Fibroblast of lung (primary cell): ENCODE measurements around the gene COBL. TPM values are rescaled to one million over a fixed set of nuclear protein-coding genes. Genes with fewer than 3 reads are reported as not detected.

Experiments used
- DNase-seq, 2 donors: peaks; one replicate each; pipeline versions ENCODE4 v3.0.0 to v3.0.0-alpha.2; 2010; ENCODE audit warnings: low read depth in 2 of 2
- H2AFZ ChIP-seq: 2 replicates; pipeline ENCODE4 v1.5.1; 2012; ENCODE audit warnings: low read length, control low read depth, inconsistent platforms
- H3K27ac ChIP-seq: 2 replicates; pipeline ENCODE4 v1.5.1; 2011; ENCODE audit warnings: low read length, control low read depth; ENCODE audit not compliant: insufficient read depth
- H3K27me3 ChIP-seq: 2 replicates; pipeline ENCODE4 v1.5.1; 2011; ENCODE audit warnings: mild to moderate bottlenecking, low read length; ENCODE audit not compliant: control insufficient read depth, insufficient read depth
- H3K36me3 ChIP-seq: 2 replicates; pipeline ENCODE4 v1.5.1; 2011; ENCODE audit warnings: low read length; ENCODE audit not compliant: control insufficient read depth, insufficient read depth
- H3K4me1 ChIP-seq: 2 replicates; pipeline ENCODE4 v1.5.1; 2011; ENCODE audit warnings: low read length; ENCODE audit not compliant: control insufficient read depth, insufficient read depth; ENCODE audit errors: extremely low read depth
- H3K4me2 ChIP-seq: 2 replicates; pipeline ENCODE4 v1.5.1; 2011; ENCODE audit warnings: low read length, control low read depth; ENCODE audit not compliant: insufficient read depth; ENCODE audit errors: extremely low read depth
- H3K4me3 ChIP-seq, 4 experiments: fragments of 200-600 bp in 1 of 4; sonication (generic) in 1 of 4; replicated peaks in 1 of 4; 2 replicates each; pipeline ENCODE4 v1.5.1; 2011 to 2016; ENCODE audit warnings: low read length in 4 of 4, low read depth in 3 of 4, mild to moderate bottlenecking in 3 of 4, control low read depth in 2 of 4, inconsistent platforms in 1 of 4, mixed read lengths in 1 of 4; ENCODE audit not compliant: insufficient read depth in 1 of 4; ENCODE audit errors: control extremely low read depth in 1 of 4
- H3K79me2 ChIP-seq: 2 replicates; pipeline ENCODE4 v1.5.1; 2012; ENCODE audit warnings: mild to moderate bottlenecking, low read length, inconsistent platforms; ENCODE audit not compliant: control insufficient read depth, insufficient read depth
- H3K9ac ChIP-seq: 2 replicates; pipeline ENCODE4 v1.5.1; 2011; ENCODE audit warnings: mild to moderate bottlenecking, low read length, control low read depth; ENCODE audit not compliant: insufficient read depth
- H3K9me3 ChIP-seq: 2 replicates; pipeline ENCODE4 v1.5.1; 2012; ENCODE audit warnings: low read depth, low read length; ENCODE audit not compliant: control insufficient read depth, insufficient read depth
- H4K20me1 ChIP-seq: 2 replicates; pipeline ENCODE4 v1.5.1; 2011; ENCODE audit warnings: low read length; ENCODE audit not compliant: control insufficient read depth, insufficient read depth; ENCODE audit errors: extremely low read depth
- EZH2 ChIP-seq: IDR thresholded peaks from 2 replicates; pipeline ENCODE4 v1.5.1; 2012; ENCODE audit warnings: low read length, control low read depth, mild to moderate bottlenecking; ENCODE audit errors: missing control alignments
- polyA plus RNA-seq, 2 donors: library from polyadenylated mRNA; depleted of rRNA in 1 of 2; stranded (reverse) in 1 of 2; unstranded in 1 of 2; fragments of >200 nt; gene quantifications; 2 replicates each; pipeline ENCODE4 v1.2.1, GENCODE V29; 2011 to 2012; ENCODE audit warnings: missing spikeins in 1 of 2
- total RNA-seq: library from RNA; depleted of rRNA; stranded (reverse); fragments of >200 nt; gene quantifications from 2 replicates; pipeline ENCODE4 v1.2.1, GENCODE V29; 2014
- TF ChIP-seq, protein P1 (sequence below), 2 donors: IDR thresholded peaks in 1 of 2; conservative IDR thresholded peaks in 1 of 2; 1 replicate in 1 of 2; 2 replicates in 1 of 2; pipeline ENCODE4 v1.5.1; 2011 to 2012; ENCODE audit warnings: low read length in 2 of 2, control low read depth in 1 of 2, inconsistent platforms in 1 of 2, low read depth in 1 of 2, mild to moderate bottlenecking in 1 of 2

Gene COBL
- total and polyA plus RNA-seq, 2 donors (not counting 1 experiment from before 2014, with no cell fraction given) = 0.10 to 0.33 TPM

DNA sequence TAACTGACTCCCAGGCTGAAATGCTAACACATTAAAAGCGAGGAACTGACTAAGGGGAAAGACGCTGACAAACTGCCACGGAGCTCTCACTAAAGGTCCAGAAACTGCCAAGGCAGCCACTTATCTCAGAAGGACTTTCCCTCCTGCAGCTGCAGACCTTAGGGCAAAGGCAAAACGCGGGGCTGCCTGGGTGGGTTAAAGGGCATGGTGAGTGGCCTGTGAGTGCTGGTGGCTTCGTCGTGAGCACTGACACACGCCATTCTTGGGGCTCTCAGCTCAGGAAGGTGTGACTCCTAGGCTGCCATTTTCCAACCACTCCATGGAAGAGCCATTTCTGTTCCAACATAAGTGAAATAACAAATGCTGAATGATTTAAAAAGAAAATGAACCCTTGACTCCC, 232.5 kb downstream of the COBL start:
- no peaks in the 10 kb centered on the region for H3K36me3 ChIP-seq
- no peak overlapping the region for H3K4me2 ChIP-seq
- H3K27me3 ChIP-seq = peaks cover 2% of the 10 kb centered on the region
- H3K27ac ChIP-seq = no peak overlapping the region
- no peaks in the 10 kb centered on the region for H3K9me3 ChIP-seq
- no peak for TF ChIP-seq EZH2
- TF ChIP-seq, protein P1, sequence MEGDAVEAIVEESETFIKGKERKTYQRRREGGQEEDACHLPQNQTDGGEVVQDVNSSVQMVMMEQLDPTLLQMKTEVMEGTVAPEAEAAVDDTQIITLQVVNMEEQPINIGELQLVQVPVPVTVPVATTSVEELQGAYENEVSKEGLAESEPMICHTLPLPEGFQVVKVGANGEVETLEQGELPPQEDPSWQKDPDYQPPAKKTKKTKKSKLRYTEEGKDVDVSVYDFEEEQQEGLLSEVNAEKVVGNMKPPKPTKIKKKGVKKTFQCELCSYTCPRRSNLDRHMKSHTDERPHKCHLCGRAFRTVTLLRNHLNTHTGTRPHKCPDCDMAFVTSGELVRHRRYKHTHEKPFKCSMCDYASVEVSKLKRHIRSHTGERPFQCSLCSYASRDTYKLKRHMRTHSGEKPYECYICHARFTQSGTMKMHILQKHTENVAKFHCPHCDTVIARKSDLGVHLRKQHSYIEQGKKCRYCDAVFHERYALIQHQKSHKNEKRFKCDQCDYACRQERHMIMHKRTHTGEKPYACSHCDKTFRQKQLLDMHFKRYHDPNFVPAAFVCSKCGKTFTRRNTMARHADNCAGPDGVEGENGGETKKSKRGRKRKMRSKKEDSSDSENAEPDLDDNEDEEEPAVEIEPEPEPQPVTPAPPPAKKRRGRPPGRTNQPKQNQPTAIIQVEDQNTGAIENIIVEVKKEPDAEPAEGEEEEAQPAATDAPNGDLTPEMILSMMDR (conservative IDR thresholded peaks at IDR 0.05 in 1 of 2, IDR thresholded peaks at IDR 0.05 in 1 of 2; ENCODE audit: low read depth in 1 of 2, low read length in 2 of 2) = no peak
- no peaks in the 10 kb centered on the region for H4K20me1 ChIP-seq
- H3K79me2 ChIP-seq = no peaks in the 10 kb centered on the region
- no peaks in the 10 kb centered on the region for H3K4me1 ChIP-seq
- DNase-seq = no peak
- H2AFZ ChIP-seq = no peak overlapping the region
- no peak overlapping the region for H3K4me3 ChIP-seq
- no peak overlapping the region for H3K9ac ChIP-seq

DNA sequence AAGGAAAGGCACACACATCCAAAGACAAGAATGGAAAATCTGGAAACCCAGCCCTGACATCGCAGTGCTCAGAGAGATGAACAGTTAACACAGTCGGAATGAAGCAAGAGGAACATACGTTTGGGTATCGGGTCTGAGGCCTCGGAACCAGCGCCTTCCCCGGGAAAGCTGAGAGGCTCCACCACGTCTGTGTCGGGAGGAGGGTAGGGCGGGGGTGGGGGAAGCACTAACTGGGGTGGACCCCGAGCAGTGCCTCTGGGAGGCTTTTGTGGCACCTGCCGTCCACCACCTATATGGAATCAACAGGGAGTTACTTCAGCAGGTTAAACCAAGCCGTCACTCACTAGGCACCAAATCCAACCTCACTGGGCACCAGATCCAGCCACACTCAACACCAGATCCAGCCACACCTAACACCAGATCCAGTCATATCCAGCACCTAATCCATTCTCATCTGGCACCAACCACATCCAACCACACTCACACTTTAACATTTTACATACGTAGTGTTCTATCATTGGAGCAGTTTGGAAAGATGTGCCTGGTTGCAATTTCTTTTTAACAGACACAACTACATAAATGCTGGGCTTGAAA, 233.6 kb downstream of the COBL start:
- H3K4me2 ChIP-seq = no peak overlapping the region
- no peaks in the 10 kb centered on the region for H3K9me3 ChIP-seq
- H3K36me3 ChIP-seq = no peaks in the 10 kb centered on the region
- no peak overlapping the region for H3K9ac ChIP-seq
- H3K27ac ChIP-seq = no peak overlapping the region
- H3K4me3 ChIP-seq = no peak overlapping the region
- no peak for DNase-seq
- H3K27me3 ChIP-seq = peaks cover 2% of the 10 kb centered on the region
- no peaks in the 10 kb centered on the region for H3K79me2 ChIP-seq
- H4K20me1 ChIP-seq = no peaks in the 10 kb centered on the region
- TF ChIP-seq EZH2 = no peak
- TF ChIP-seq, protein P1 (conservative IDR thresholded peaks at IDR 0.05 in 1 of 2, IDR thresholded peaks at IDR 0.05 in 1 of 2; ENCODE audit: low read depth in 1 of 2, low read length in 2 of 2) = no peak
- no peak overlapping the region for H2AFZ ChIP-seq
- no peaks in the 10 kb centered on the region for H3K4me1 ChIP-seq

DNA sequence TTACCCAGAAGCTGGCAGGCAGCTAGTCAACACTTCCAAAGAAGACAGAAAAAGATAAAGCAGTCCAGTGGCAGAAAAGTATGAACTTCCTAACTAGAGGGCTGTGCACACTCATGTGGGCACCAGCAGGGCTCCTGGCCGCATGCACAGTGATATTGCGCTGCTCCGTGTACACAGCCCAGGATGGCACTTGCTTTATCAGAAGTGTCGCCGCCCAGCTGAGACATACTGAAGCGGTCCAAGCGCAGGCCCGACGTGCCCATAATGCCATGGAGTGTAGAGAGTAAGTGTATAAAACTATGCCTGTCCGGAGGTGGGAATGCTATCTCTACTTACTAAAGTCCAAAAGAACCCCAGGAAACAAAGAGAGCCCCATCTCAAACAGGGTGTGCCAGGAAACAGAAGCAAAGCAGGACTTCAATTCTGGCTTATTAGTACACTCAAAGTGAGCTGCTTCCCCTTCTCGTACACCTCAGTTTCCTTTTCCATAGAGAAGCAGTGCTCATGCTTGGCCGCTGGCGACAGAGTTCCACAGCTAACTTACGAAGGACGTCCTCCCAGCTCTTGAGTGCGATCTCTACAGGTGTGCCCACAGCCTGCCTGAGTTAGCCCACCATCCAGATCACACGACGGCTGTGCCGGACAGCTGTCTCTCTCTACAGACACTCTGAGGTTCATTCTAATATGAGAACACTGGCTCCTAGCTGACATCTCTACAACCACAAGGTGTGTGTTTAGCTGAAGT, 234.3 kb downstream of the COBL start:
- no peak overlapping the region for H3K4me3 ChIP-seq
- no peaks in the 10 kb centered on the region for H4K20me1 ChIP-seq
- H3K27ac ChIP-seq = no peak overlapping the region
- no peak for TF ChIP-seq EZH2
- TF ChIP-seq, protein P1 (conservative IDR thresholded peaks at IDR 0.05 in 1 of 2, IDR thresholded peaks at IDR 0.05 in 1 of 2; ENCODE audit: low read depth in 1 of 2, low read length in 2 of 2) = no peak
- H3K79me2 ChIP-seq = no peaks in the 10 kb centered on the region
- no peaks in the 10 kb centered on the region for H3K36me3 ChIP-seq
- no peak overlapping the region for H2AFZ ChIP-seq
- H3K9me3 ChIP-seq = no peaks in the 10 kb centered on the region
- no peak overlapping the region for H3K9ac ChIP-seq
- no peak overlapping the region for H3K4me2 ChIP-seq
- no peak for DNase-seq
- H3K4me1 ChIP-seq = no peaks in the 10 kb centered on the region
- H3K27me3 ChIP-seq = peaks cover 2% of the 10 kb centered on the region
